Activated naive CD4-positive, alpha-beta T cell treated with anti-CD3 and anti-CD28 coated beads for 36 hours (primary cell): ENCODE data around the gene NOS1. TPM values are rescaled to one million over a fixed set of nuclear protein-coding genes. Genes with fewer than 3 reads are reported as not detected.

Source experiments
- CTCF ChIA-PET: fragments of 350-600 bp; sonication (Branson Sonifier 250); formaldehyde crosslinking; loops from one replicate; lab custom pipeline; 2021; ENCODE audit warnings: antibody characterized with exemption; lab: Charles Lee
- DNase-seq: peaks from one replicate; pipeline ENCODE4 v3.0.0-alpha.2; 2020
- H3K27ac Mint-ChIP-seq: one replicate; pipeline ENCODE4 v1.8.0; 2021; ENCODE audit warnings: mild to moderate bottlenecking, mixed read lengths
- H3K27me3 Mint-ChIP-seq: one replicate; pipeline ENCODE4 v1.8.0; 2021; ENCODE audit warnings: low read depth, mixed read lengths
- H3K36me3 Mint-ChIP-seq: one replicate; pipeline ENCODE4 v1.8.0; 2021; ENCODE audit warnings: low read depth, mixed read lengths
- H3K4me1 Mint-ChIP-seq: one replicate; pipeline ENCODE4 v1.8.0; 2021; ENCODE audit warnings: low read depth, mixed read lengths
- H3K4me3 Mint-ChIP-seq: one replicate; pipeline ENCODE4 v1.8.0; 2021; ENCODE audit warnings: mild to moderate bottlenecking, moderate library complexity, mixed read lengths
- H3K9me3 Mint-ChIP-seq: one replicate; pipeline ENCODE4 v1.8.0; 2021; ENCODE audit warnings: mixed read lengths
- intact Hi-C: fragments of 100-400 bp; cut with micrococcal nuclease; formaldehyde crosslinking; loops from one replicate; pipeline ENCODE4 v1.15.1; 2023
- total RNA-seq, 2 experiments: library from RNA; stranded (reverse); gene quantifications; one replicate each; pipeline ENCODE4 v1.2.3, GENCODE V29; 2021

The NOS1 gene
- total RNA-seq, 2 experiments from 2014 or later, result 0.02 TPM; not detected in 1

DNA sequence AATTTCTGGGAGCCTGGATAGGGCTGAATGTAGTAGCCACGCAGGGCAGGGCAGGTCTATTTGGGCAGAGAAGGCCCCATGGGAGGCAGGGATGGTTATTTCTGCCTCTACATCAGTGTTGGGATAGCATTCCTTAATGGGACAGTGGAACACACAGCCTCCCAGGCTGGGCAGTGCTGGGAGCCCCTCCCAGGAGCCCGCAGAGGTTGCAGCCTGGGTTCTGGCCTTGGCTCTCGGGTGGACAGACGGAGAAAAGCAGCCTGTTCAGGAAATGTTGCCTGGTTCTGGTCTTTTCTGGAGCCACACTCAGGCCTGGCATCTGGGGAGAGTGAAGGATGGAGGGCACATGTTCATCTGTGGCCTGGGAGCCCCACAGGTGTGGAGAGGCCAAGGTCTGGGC is 479 bp upstream of the NOS1 start:
- intact Hi-C loops, result no loop called here

DNA sequence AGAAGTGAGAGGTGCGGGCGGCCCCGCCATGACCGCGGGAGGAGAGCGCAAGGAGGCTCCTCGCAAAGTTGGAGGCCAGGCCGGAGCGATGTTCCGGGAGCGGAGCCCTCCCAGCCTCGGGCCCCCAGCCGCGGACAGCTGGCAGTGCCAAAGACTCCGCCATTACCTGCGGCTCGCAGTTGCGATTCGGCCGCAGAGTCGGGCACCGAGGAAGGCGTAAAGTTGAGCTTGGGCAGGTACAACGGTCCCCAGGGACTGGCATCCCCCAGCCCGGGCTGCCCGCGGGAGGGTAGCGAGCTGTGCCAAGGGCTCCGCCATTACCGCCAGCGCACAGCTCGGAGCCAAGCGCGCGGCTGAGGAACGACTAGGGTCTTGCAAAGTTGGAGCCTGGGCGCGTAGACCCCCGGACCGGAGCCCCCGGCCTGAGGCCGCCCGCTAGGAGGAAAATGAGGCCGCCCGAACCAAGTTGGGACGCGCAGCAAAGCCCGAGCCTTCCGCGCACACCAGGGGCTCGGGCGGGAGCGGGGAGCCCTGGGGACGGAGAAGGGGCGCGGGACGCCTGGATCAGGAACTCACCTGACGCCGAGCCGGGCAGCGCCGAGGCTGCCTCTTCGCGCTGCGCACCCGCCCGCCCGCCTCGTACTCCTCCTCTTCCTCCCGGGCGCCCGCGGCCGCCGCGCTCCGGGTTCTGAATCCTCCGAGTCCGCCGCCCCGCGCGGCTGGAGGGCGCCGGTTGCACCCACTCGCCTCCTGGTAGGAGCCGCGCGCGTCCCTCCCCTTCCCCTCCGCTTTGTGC is 677 bp downstream of the NOS1 start:
- intact Hi-C loops, result no loop called here
- no peaks in the 10 kb centered on the region for H3K36me3 Mint-ChIP-seq

More for the DNA sequence above, 479 bp upstream of the NOS1 start:
- no peaks in the 10 kb centered on the region for H3K36me3 Mint-ChIP-seq
- no peaks in the 10 kb centered on the region for H3K4me1 Mint-ChIP-seq
- H3K27ac Mint-ChIP-seq, result no peak overlapping the region
- H3K4me3 Mint-ChIP-seq, result no peak overlapping the region
- H3K9me3 Mint-ChIP-seq, result no peaks in the 10 kb centered on the region
- peaks cover 63% of the 10 kb centered on the region for H3K27me3 Mint-ChIP-seq
- DNase-seq, result no peak
- CTCF ChIA-PET, result no interaction called here

DNA sequence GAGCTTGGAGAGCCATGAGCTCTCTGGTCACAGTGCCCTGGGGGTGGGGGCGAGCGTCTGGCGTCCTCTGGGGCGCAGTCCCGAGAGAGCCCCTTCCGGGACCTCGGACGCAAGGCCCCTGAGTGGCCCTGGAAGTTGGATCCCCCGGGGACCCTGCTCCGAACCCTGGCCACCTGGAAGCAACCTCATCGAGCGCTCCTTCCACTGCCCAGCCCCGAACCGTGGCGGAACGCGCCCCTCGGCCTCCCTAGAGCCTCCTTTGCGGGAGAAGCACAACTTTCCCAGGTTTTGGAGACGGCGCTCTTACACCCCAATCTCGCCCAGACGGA is 1.2 kb downstream of the NOS1 start:
- no peak overlapping the region for H3K27ac Mint-ChIP-seq
- CTCF ChIA-PET, result interaction anchor here (1.0 kb wide), 1 partner anchor 497 kb away, joined by 3 read pairs; no protein-coding TSS in a partner anchor
- intact Hi-C loops, result no loop called here
- H3K9me3 Mint-ChIP-seq, result no peaks in the 10 kb centered on the region
- H3K27me3 Mint-ChIP-seq, result peaks cover 49% of the 10 kb centered on the region
- H3K4me1 Mint-ChIP-seq, result no peaks in the 10 kb centered on the region
- no peaks in the 10 kb centered on the region for H3K36me3 Mint-ChIP-seq
- DNase-seq, result no peak
- H3K4me3 Mint-ChIP-seq, result no peak overlapping the region

More for the DNA sequence above, 677 bp downstream of the NOS1 start:
- H3K4me3 Mint-ChIP-seq, result no peak overlapping the region
- peaks cover 53% of the 10 kb centered on the region for H3K27me3 Mint-ChIP-seq
- H3K9me3 Mint-ChIP-seq, result no peaks in the 10 kb centered on the region
- H3K27ac Mint-ChIP-seq, result no peak overlapping the region
- CTCF ChIA-PET, result interaction anchor here (1.0 kb wide), 1 partner anchor 497 kb away, joined by 3 read pairs; no protein-coding TSS in a partner anchor
- no peaks in the 10 kb centered on the region for H3K4me1 Mint-ChIP-seq
- no peak for DNase-seq

DNA sequence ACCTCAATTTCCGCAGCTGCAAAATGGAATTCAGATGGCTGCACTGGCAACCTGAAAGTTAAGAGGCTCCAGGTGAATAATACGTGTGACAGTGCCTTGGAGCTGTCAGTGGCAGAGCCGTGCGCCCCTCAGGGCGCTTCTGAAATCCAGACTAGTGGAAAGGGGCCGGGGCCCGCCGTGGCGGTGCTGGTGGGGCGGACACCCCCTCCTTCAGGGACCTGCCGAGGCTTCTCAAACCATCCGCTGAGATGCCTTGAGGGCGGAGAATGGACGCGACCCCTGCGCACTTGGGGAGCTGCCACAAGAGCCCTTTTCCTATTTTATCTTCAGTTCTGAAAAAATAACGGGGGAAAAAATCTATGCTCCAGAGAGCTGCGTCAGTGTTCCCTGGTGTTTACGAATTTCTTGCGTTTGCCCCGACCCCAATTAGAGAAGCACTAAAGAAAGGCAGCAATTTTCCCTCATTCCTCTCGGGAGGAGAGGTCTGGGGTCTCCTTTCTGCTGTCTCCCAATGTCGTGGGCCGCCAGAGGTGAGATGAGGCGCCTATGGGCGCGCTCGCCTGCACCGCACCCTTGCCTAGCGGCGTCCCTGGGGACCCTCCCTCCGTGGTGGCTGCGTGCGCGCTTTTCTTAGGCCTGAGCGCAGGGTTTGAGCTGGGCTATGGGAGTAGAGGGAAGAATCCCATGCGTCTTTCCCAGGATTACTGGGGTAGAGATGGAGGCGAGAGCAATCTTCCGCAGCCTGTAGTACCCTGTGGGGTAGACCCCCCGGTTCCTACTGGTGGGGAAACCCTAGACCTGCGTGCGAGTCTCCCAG is 2.2 kb downstream of the NOS1 start:
- peaks cover 46% of the 10 kb centered on the region for H3K27me3 Mint-ChIP-seq
- H3K36me3 Mint-ChIP-seq, result no peaks in the 10 kb centered on the region
- no peaks in the 10 kb centered on the region for H3K9me3 Mint-ChIP-seq
- CTCF ChIA-PET, result interaction anchor here (1.0 kb wide), 1 partner anchor 498 kb away, joined by 3 read pairs; no protein-coding TSS in a partner anchor
- no peak overlapping the region for H3K4me3 Mint-ChIP-seq
- H3K27ac Mint-ChIP-seq, result no peak overlapping the region
- no peak for DNase-seq
- H3K4me1 Mint-ChIP-seq, result no peaks in the 10 kb centered on the region
- intact Hi-C loops, result no loop called here

DNA sequence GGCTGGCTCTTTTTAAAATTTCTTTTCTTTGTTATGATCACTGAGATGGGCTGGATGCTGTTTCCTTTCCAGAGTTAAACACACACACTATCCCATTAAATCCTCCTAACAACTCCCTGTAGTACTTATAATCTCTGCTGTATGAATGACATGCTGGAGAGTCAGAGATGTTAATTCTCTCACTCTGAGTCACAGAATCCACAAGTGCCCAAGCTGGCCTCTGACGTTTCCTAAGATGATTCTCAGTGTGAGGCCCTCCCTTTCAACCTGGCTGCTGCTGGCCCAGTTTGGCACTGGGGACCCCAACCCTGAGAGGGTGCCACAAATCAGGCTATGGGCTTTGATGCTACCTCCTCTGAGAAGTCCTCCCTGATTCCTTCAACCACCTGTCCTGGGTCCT is 5.4 kb downstream of the NOS1 start:
- CTCF ChIA-PET, result no interaction called here
- Mint-ChIP-seq H3K4me1 (no peaks in the 10 kb centered on the region), H3K4me3 (no peak overlapping the region), H3K36me3 (no peaks in the 10 kb centered on the region), H3K9me3 (no peaks in the 10 kb centered on the region), H3K27me3 (peaks cover 20% of the 10 kb centered on the region), H3K27ac (no peak overlapping the region)
- intact Hi-C loops, result no loop called here
- DNase-seq, result no peak

DNA sequence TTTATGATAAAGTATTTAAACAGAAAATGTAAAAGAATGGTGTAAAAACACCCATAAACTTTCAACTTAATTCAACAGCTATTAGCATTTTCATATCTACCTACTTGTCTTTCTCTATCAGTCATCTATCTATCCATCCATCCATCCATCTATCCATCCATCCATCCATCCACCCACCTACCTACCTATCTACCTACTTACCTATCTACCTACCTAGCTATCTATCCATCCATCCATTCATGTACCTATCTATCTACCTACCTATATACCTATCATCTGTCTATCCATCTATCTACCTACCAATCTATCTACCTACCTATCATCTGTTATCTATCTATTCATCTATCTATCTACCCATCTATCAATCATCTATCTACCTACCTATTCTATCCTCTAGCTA is 8.5 kb downstream of the NOS1 start:
- intact Hi-C loops, result no loop called here
- H3K4me3 Mint-ChIP-seq, result no peak overlapping the region
- CTCF ChIA-PET, result no interaction called here

DNA sequence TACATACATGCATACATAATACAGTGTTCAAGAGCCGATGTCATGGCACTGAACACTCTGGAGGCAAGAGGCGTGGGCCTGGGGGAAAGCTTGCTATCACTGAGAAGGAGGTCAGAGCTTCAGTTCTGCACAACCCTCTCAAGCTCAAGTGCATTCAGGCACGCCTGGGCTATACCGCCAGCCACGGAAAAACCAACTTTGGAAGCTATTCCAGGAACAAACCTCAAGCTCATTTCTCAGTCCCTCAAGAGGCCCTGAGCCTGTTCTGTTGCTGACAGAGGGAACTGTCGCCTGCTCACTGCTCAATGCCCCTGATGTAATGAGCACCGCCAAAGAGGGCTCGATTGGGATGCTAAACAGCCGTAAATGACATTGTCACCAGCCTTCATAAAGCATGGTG is 9.2 kb downstream of the NOS1 start:
- H3K27me3 Mint-ChIP-seq, result no peaks in the 10 kb centered on the region
- H3K9me3 Mint-ChIP-seq, result no peaks in the 10 kb centered on the region
- H3K4me1 Mint-ChIP-seq, result no peaks in the 10 kb centered on the region
- no peak for DNase-seq
- intact Hi-C loops, result no loop called here
- no peak overlapping the region for H3K27ac Mint-ChIP-seq
- no peaks in the 10 kb centered on the region for H3K36me3 Mint-ChIP-seq
- H3K4me3 Mint-ChIP-seq, result no peak overlapping the region
- CTCF ChIA-PET, result no interaction called here

More for the DNA sequence above, 8.5 kb downstream of the NOS1 start:
- no peak for DNase-seq
- H3K36me3 Mint-ChIP-seq, result no peaks in the 10 kb centered on the region
- H3K27ac Mint-ChIP-seq, result no peak overlapping the region
- H3K4me1 Mint-ChIP-seq, result no peaks in the 10 kb centered on the region
- no peaks in the 10 kb centered on the region for H3K27me3 Mint-ChIP-seq
- H3K9me3 Mint-ChIP-seq, result no peaks in the 10 kb centered on the region

DNA sequence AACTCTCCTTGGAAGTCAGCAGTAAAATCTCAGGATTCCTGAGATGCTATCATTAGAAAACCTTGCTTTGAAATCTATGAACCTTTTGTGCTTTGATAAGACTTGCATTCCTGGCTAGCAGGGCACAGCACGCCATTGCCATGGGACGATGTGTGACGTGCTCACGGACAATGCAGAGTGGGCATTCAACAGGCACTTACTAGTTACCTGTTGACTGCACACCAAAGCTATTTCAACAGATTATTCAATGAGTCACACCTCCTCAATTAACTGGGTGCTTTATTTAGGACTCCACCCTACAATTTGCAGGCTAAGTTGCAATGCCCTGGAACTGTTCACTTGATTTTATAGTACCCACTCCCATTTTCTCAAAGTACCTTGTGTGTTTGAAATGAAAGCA is 11.3 kb downstream of the NOS1 start:
- no peaks in the 10 kb centered on the region for H3K27me3 Mint-ChIP-seq
- no peak overlapping the region for H3K4me3 Mint-ChIP-seq
- H3K4me1 Mint-ChIP-seq, result no peaks in the 10 kb centered on the region
- H3K36me3 Mint-ChIP-seq, result no peaks in the 10 kb centered on the region
- no peak overlapping the region for H3K27ac Mint-ChIP-seq
- intact Hi-C loops, result no loop called here
- no peaks in the 10 kb centered on the region for H3K9me3 Mint-ChIP-seq
- DNase-seq, result no peak
- CTCF ChIA-PET, result interaction anchor here (0.6 kb wide), 1 partner anchor 501 kb away, joined by 5 read pairs; no protein-coding TSS in a partner anchor

DNA sequence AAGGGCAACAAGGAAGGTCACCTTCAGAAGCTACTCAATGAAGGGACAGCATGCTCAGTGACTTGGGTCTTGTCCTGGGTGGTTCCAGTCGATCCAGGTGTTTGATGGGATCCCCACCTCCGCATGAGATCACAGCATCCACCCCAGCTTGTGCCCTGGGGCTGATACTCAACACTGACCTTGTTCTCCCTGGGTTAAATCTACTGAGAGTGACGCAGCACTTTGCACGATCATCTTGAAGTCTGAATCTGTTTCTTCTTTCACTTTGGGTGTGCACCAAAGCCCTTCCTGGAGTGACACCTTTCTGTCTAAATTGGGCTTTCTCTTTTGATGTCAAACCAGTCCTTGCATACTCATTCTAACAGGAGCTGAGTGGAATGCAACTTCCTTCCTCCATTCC is 13.8 kb downstream of the NOS1 start:
- no peaks in the 10 kb centered on the region for H3K4me1 Mint-ChIP-seq
- no peak overlapping the region for H3K4me3 Mint-ChIP-seq
- H3K9me3 Mint-ChIP-seq, result peaks cover under 1% of the 10 kb centered on the region
- no peak for DNase-seq
- intact Hi-C loops, result no loop called here
- H3K36me3 Mint-ChIP-seq, result no peaks in the 10 kb centered on the region
- no peaks in the 10 kb centered on the region for H3K27me3 Mint-ChIP-seq
- CTCF ChIA-PET, result no interaction called here
- no peak overlapping the region for H3K27ac Mint-ChIP-seq

DNA sequence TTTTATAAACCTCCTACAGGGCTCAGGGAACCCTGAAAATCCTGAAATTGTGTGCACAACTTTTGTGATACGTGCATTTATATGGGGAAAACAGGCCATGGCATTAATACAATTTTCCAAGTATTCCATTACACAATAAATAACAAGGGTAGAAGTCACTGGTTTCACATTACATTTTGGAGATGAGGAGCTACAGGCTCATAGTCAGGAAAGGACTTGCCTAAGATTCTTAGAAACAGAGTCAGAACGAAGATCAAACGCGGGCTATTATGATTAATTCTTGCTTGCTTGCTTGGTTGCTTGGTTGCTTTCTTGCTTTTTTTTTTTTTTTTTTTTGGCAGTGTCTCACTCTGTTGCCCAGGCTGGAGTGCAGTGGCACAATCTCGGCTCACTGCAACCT is 16.7 kb downstream of the NOS1 start:
- CTCF ChIA-PET, result no interaction called here

DNA sequence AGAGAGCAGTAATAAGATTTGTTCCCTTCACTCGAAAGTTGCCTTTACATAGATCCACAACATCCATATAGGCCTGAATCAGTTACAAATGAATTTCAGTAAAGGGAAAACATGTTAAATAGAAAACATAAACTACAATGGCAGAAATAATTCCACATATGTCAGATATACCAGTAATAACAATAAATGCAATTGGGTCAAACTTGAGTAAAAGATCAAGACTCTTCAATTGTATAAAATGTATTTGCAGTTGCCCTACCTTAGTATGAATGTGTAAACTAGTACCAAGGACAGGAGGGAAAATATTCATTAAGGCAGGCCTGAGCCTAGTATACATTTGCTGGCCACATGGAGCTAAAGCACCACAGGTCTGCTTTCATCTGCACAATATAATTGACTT is 17.6 kb downstream of the NOS1 start:
- Mint-ChIP-seq H3K27me3 (peaks cover 4% of the 10 kb centered on the region), H3K4me1 (no peaks in the 10 kb centered on the region), H3K27ac (no peak overlapping the region), H3K36me3 (no peaks in the 10 kb centered on the region), H3K9me3 (peaks cover 7% of the 10 kb centered on the region), H3K4me3 (no peak overlapping the region)
- intact Hi-C loops, result no loop called here
- CTCF ChIA-PET, result no interaction called here
- DNase-seq, result no peak

More for the DNA sequence above, 16.7 kb downstream of the NOS1 start:
- Mint-ChIP-seq H3K4me3 (no peak overlapping the region), H3K27ac (no peak overlapping the region), H3K27me3 (peaks cover 4% of the 10 kb centered on the region), H3K36me3 (no peaks in the 10 kb centered on the region), H3K4me1 (no peaks in the 10 kb centered on the region), H3K9me3 (peaks cover 7% of the 10 kb centered on the region)
- intact Hi-C loops, result no loop called here
- no peak for DNase-seq

DNA sequence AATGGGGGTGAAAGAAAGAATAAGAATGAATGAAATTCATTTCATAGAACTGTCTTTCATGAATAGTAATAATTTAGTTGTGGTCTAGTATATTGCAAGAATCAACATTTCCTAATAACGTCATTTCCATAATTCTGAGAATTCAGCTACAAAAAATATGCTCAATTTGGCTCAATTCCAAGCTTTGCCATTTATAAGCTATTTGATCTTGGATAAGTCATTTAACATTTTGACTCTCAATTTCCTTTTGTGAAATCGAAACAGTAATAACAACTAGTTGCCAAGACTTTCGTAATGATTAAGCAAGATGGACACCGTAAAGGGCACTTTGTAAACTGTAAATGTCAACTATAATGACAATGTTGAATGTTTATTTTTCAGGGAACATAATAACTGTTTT is 18.1 kb downstream of the NOS1 start:
- CTCF ChIA-PET, result interaction anchor here (0.8 kb wide), 1 partner anchor 23 kb away, joined by 3 read pairs; no protein-coding TSS in a partner anchor
- no peaks in the 10 kb centered on the region for H3K36me3 Mint-ChIP-seq
- H3K27ac Mint-ChIP-seq, result no peak overlapping the region
- H3K4me3 Mint-ChIP-seq, result no peak overlapping the region
- H3K4me1 Mint-ChIP-seq, result no peaks in the 10 kb centered on the region
- peaks cover 7% of the 10 kb centered on the region for H3K9me3 Mint-ChIP-seq
- peaks cover 4% of the 10 kb centered on the region for H3K27me3 Mint-ChIP-seq
- DNase-seq, result no peak
- intact Hi-C loops, result no loop called here
